ENCODE data around the gene RNF32.

Gene RNF32

GRCh38 chr7:156668130-156668741 is 27.7 kb downstream of the RNF32 start:
- DNase-seq (ENCODE audit: insufficient read length, low spot score) (no peak), FAIRE-seq (no peak)
- TF ChIP-seq TAF1 (IDR thresholded peaks at IDR 0.05; ENCODE audit: low read depth, low read length) (no peak), SPI1 (IDR thresholded peaks at IDR 0.05; ENCODE audit: low read depth, low read length) (no peak)

GRCh38 chr7:156669035-156669828 is 28.7 kb downstream of the RNF32 start:
- FAIRE-seq (no peak), DNase-seq (ENCODE audit: insufficient read length, low spot score) (no peak)
- TF ChIP-seq TAF1 (IDR thresholded peaks at IDR 0.05; ENCODE audit: low read depth, low read length) (no peak), SPI1 (IDR thresholded peaks at IDR 0.05; ENCODE audit: low read depth, low read length) (no peak), POLR2A (IDR thresholded peaks at IDR 0.05; ENCODE audit: low read depth, low read length) (no peak), POU2F2 (IDR thresholded peaks at IDR 0.05; ENCODE audit: low read depth, low read length) (no peak), POLR2AphosphoS5 (IDR thresholded peaks at IDR 0.05; ENCODE audit: low read depth, low read length) (no peak), PAX5 (IDR thresholded peaks at IDR 0.05; ENCODE audit: insufficient read depth, low read length, severe bottlenecking) (no peak)

GRCh38 chr7:156673454-156673853 is 32.9 kb downstream of the RNF32 start:
- DNase-seq (ENCODE audit: insufficient read length, low spot score): no peak
- FAIRE-seq: no peak
- TF ChIP-seq PAX5 (IDR thresholded peaks at IDR 0.05; ENCODE audit: insufficient read depth, low read length, severe bottlenecking) (no peak), TAF1 (IDR thresholded peaks at IDR 0.05; ENCODE audit: low read depth, low read length) (no peak), SPI1 (IDR thresholded peaks at IDR 0.05; ENCODE audit: low read depth, low read length) (no peak), POLR2A (IDR thresholded peaks at IDR 0.05; ENCODE audit: low read depth, low read length) (no peak), POU2F2 (IDR thresholded peaks at IDR 0.05; ENCODE audit: low read depth, low read length) (no peak), POLR2AphosphoS5 (IDR thresholded peaks at IDR 0.05; ENCODE audit: low read depth, low read length) (no peak)

- no peak for FAIRE-seq
These were observed 33.3 kb downstream of the RNF32 start for GRCh38 chr7:156673902-156674301.

GRCh38 chr7:156675721-156676120 is 35.1 kb downstream of the RNF32 start:
- FAIRE-seq (no peak), DNase-seq (ENCODE audit: insufficient read length, low spot score) (no peak)
- no peak for TF ChIP-seq POU2F2 (IDR thresholded peaks at IDR 0.05; ENCODE audit: low read depth, low read length)
- no peak for TF ChIP-seq SPI1 (IDR thresholded peaks at IDR 0.05; ENCODE audit: low read depth, low read length)
- no peak for TF ChIP-seq TAF1 (IDR thresholded peaks at IDR 0.05; ENCODE audit: low read depth, low read length)
- no peak for TF ChIP-seq POLR2A (IDR thresholded peaks at IDR 0.05; ENCODE audit: low read depth, low read length)
- TF ChIP-seq POLR2AphosphoS5 (IDR thresholded peaks at IDR 0.05; ENCODE audit: low read depth, low read length): no peak
- no peak for TF ChIP-seq PAX5 (IDR thresholded peaks at IDR 0.05; ENCODE audit: insufficient read depth, low read length, severe bottlenecking)

More at GRCh38 chr7:156673902-156674301, 33.3 kb downstream of the RNF32 start:
- TF ChIP-seq SPI1 (IDR thresholded peaks at IDR 0.05; ENCODE audit: low read depth, low read length): no peak
- no peak for DNase-seq (ENCODE audit: insufficient read length, low spot score)

- FAIRE-seq (no peak), DNase-seq (ENCODE audit: insufficient read length, low spot score) (no peak)
- TF ChIP-seq PAX5 (IDR thresholded peaks at IDR 0.05; ENCODE audit: insufficient read depth, low read length, severe bottlenecking): no peak
- TF ChIP-seq POLR2AphosphoS5 (IDR thresholded peaks at IDR 0.05; ENCODE audit: low read depth, low read length): no peak
- TF ChIP-seq POLR2A (IDR thresholded peaks at IDR 0.05; ENCODE audit: low read depth, low read length): no peak
- TF ChIP-seq SPI1 (IDR thresholded peaks at IDR 0.05; ENCODE audit: low read depth, low read length): no peak
- no peak for TF ChIP-seq TAF1 (IDR thresholded peaks at IDR 0.05; ENCODE audit: low read depth, low read length)
- TF ChIP-seq POU2F2 (IDR thresholded peaks at IDR 0.05; ENCODE audit: low read depth, low read length): no peak
These were observed 35.7 kb downstream of the RNF32 start for GRCh38 chr7:156676263-156676662.

GRCh38 chr7:156677374-156678054 is 36.9 kb downstream of the RNF32 start:
- no peak for FAIRE-seq
- TF ChIP-seq POLR2AphosphoS5 (IDR thresholded peaks at IDR 0.05; ENCODE audit: low read depth, low read length): no peak
- no peak for TF ChIP-seq TAF1 (IDR thresholded peaks at IDR 0.05; ENCODE audit: low read depth, low read length)
- no peak for TF ChIP-seq POLR2A (IDR thresholded peaks at IDR 0.05; ENCODE audit: low read depth, low read length)
- no peak for TF ChIP-seq PAX5 (IDR thresholded peaks at IDR 0.05; ENCODE audit: insufficient read depth, low read length, severe bottlenecking)
- TF ChIP-seq SPI1 (IDR thresholded peaks at IDR 0.05; ENCODE audit: low read depth, low read length): no peak
- no peak for TF ChIP-seq POU2F2 (IDR thresholded peaks at IDR 0.05; ENCODE audit: low read depth, low read length)
- DNase-seq (ENCODE audit: insufficient read length, low spot score): no peak

GRCh38 chr7:156680281-156680680 is 39.7 kb downstream of the RNF32 start:
- TF ChIP-seq POLR2A (IDR thresholded peaks at IDR 0.05; ENCODE audit: low read depth, low read length): no peak
- TF ChIP-seq TAF1 (IDR thresholded peaks at IDR 0.05; ENCODE audit: low read depth, low read length): no peak
- no peak for TF ChIP-seq POLR2AphosphoS5 (IDR thresholded peaks at IDR 0.05; ENCODE audit: low read depth, low read length)
- no peak for TF ChIP-seq SPI1 (IDR thresholded peaks at IDR 0.05; ENCODE audit: low read depth, low read length)
- TF ChIP-seq PAX5 (IDR thresholded peaks at IDR 0.05; ENCODE audit: insufficient read depth, low read length, severe bottlenecking): no peak
- no peak for TF ChIP-seq POU2F2 (IDR thresholded peaks at IDR 0.05; ENCODE audit: low read depth, low read length)
- no peak for DNase-seq (ENCODE audit: insufficient read length, low spot score)
- no peak for FAIRE-seq

- TF ChIP-seq PAX5 (IDR thresholded peaks at IDR 0.05; ENCODE audit: insufficient read depth, low read length, severe bottlenecking) (no peak), POU2F2 (IDR thresholded peaks at IDR 0.05; ENCODE audit: low read depth, low read length) (no peak), SPI1 (IDR thresholded peaks at IDR 0.05; ENCODE audit: low read depth, low read length) (no peak), POLR2AphosphoS5 (IDR thresholded peaks at IDR 0.05; ENCODE audit: low read depth, low read length) (no peak), POLR2A (IDR thresholded peaks at IDR 0.05; ENCODE audit: low read depth, low read length) (no peak), TAF1 (IDR thresholded peaks at IDR 0.05; ENCODE audit: low read depth, low read length) (no peak)
- no peak for FAIRE-seq
These were observed 42.4 kb downstream of the RNF32 start for GRCh38 chr7:156682928-156683327.

More at GRCh38 chr7:156682928-156683327, 42.4 kb downstream of the RNF32 start:
- DNase-seq (ENCODE audit: insufficient read length, low spot score): no peak

Measured in GM12891 (cell line).